Vagina (tissue), 2 donors: ENCODE measurements around the gene PPFIBP1. TPM values are rescaled to one million over a fixed set of nuclear protein-coding genes. Genes with fewer than 3 reads are reported as not detected.

Source experiments
- DNase-seq, 2 donors: peaks; one replicate each; pipeline ENCODE4 v3.0.0-alpha.2; 2017; ENCODE audit errors: extremely low spot score in 2 of 2
- H3K27ac ChIP-seq: fragments of 200-600 bp; sonication (generic); one replicate; pipeline ENCODE4 v1.5.1; 2019
- H3K27me3 ChIP-seq: fragments of 200-600 bp; sonication (generic); one replicate; pipeline ENCODE4 v1.5.1; 2019
- H3K36me3 ChIP-seq, 2 donors: fragments of 200-600 bp; sonication (generic); one replicate each; pipeline ENCODE4 v1.5.1; 2017 to 2019
- H3K4me1 ChIP-seq: fragments of 200-600 bp; sonication (generic); one replicate; pipeline ENCODE4 v1.5.1; 2019
- H3K4me3 ChIP-seq, 2 donors: fragments of 200-600 bp; sonication (generic); 1 replicate in 1 of 2; 2 replicates in 1 of 2; pipeline ENCODE4 v1.5.1; 2016 to 2019
- H3K9me3 ChIP-seq: fragments of 200-600 bp; sonication (generic); one replicate; pipeline ENCODE4 v1.5.1; 2019
- CTCF ChIP-seq, 3 experiments: fragments of 450-650 bp in 2 of 3; fragments of 200-600 bp in 1 of 3; sonication (generic) in 1 of 3; IDR thresholded peaks; one replicate each; pipeline ENCODE4 v1.5.1; 2017 to 2019; ENCODE audit warnings: antibody characterized with exemption in 3 of 3, mild to moderate bottlenecking in 2 of 3, moderate library complexity in 2 of 3
- POLR2A ChIP-seq, 2 donors: fragments of 450-650 bp; IDR thresholded peaks; one replicate each; pipeline ENCODE4 v1.6.1; 2017; ENCODE audit warnings: antibody characterized with exemption in 2 of 2, mild to moderate bottlenecking in 2 of 2, moderate library complexity in 2 of 2
- POLR2AphosphoS5 ChIP-seq, 2 donors: sonication (generic); formaldehyde crosslinking; IDR thresholded peaks; one replicate each; pipeline ENCODE4 v1.9.0; 2017; ENCODE audit warnings: antibody characterized with exemption in 2 of 2, mild to moderate bottlenecking in 2 of 2, low read depth in 1 of 2; ENCODE audit not compliant: insufficient read depth in 1 of 2
- intact Hi-C: fragments of 100-400 bp; cut with DNase I; formaldehyde crosslinking; loops from one replicate; pipeline ENCODE4 v1.15.1; 2023
- total RNA-seq: library from RNA; depleted of rRNA; stranded (reverse); fragments of >200 nt; gene quantifications from one replicate; pipeline ENCODE4 v1.2.3, GENCODE V29; 2016

The PPFIBP1 gene
- total RNA-seq, 1 donor from 2014 or later = 101 TPM

GRCh38 chr12:27547592-27547991, 23.6 kb downstream of the PPFIBP1 start:
- no peaks in the 10 kb centered on the region for H3K9me3 ChIP-seq
- no peak overlapping the region for H3K4me3 ChIP-seq
- no peak for DNase-seq
- H3K4me1 ChIP-seq = peaks cover 85% of the 10 kb centered on the region
- no peak overlapping the region for H3K27ac ChIP-seq
- no peaks in the 10 kb centered on the region for H3K27me3 ChIP-seq
- no peak for TF ChIP-seq POLR2AphosphoS5 (IDR thresholded peaks at IDR 0.05; ENCODE audit: insufficient read depth in 1 of 2, low read depth in 1 of 2)
- TF ChIP-seq CTCF (IDR thresholded peaks at IDR 0.05) = no peak
- no peak for TF ChIP-seq POLR2A (IDR thresholded peaks at IDR 0.05)
- H3K36me3 ChIP-seq = no peaks in the 10 kb centered on the region
- intact Hi-C loops = loop anchor here (2.0 kb wide), 1 partner anchor 19 kb away; no protein-coding TSS in a partner anchor

- TF ChIP-seq POLR2AphosphoS5 (IDR thresholded peaks at IDR 0.05; ENCODE audit: insufficient read depth in 1 of 2, low read depth in 1 of 2) (no peak), CTCF (IDR thresholded peaks at IDR 0.05) (no peak), POLR2A (IDR thresholded peaks at IDR 0.05) (no peak)
- intact Hi-C loops = no loop called here
- H3K27me3 ChIP-seq = no peaks in the 10 kb centered on the region
- no peak overlapping the region for H3K4me3 ChIP-seq
- no peak for DNase-seq
- H3K27ac ChIP-seq = peak overlapping the region; percentile 72
- H3K36me3 ChIP-seq = no peaks in the 10 kb centered on the region
- peaks cover 85% of the 10 kb centered on the region for H3K4me1 ChIP-seq
- no peaks in the 10 kb centered on the region for H3K9me3 ChIP-seq
Measured at GRCh38 chr12:27548301-27549199, 24.5 kb downstream of the PPFIBP1 start.

- no peak for DNase-seq
- Histone ChIP-seq H3K36me3 (no peaks in the 10 kb centered on the region), H3K4me3 (no peak overlapping the region), H3K27ac (peak overlapping the region; percentile 72), H3K9me3 (no peaks in the 10 kb centered on the region), H3K27me3 (no peaks in the 10 kb centered on the region), H3K4me1 (peaks cover 90% of the 10 kb centered on the region)
- no peak for TF ChIP-seq CTCF (IDR thresholded peaks at IDR 0.05)
- TF ChIP-seq POLR2AphosphoS5 (IDR thresholded peaks at IDR 0.05; ENCODE audit: insufficient read depth in 1 of 2, low read depth in 1 of 2) = no peak
- TF ChIP-seq POLR2A (IDR thresholded peaks at IDR 0.05) = no peak
- intact Hi-C loops = no loop called here
Measured at GRCh38 chr12:27549236-27549800, 25.3 kb downstream of the PPFIBP1 start.

- peak overlapping the region; percentile 72 for H3K27ac ChIP-seq
- no peaks in the 10 kb centered on the region for H3K9me3 ChIP-seq
- intact Hi-C loops = no loop called here
- peak in 1 of 2 donors; percentile 97 for DNase-seq
- no peak overlapping the region for H3K4me3 ChIP-seq
- no peaks in the 10 kb centered on the region for H3K27me3 ChIP-seq
- TF ChIP-seq CTCF (IDR thresholded peaks at IDR 0.05) = no peak
- TF ChIP-seq POLR2AphosphoS5 (IDR thresholded peaks at IDR 0.05; ENCODE audit: insufficient read depth in 1 of 2, low read depth in 1 of 2) = peak; percentile 52 to 67
- no peak for TF ChIP-seq POLR2A (IDR thresholded peaks at IDR 0.05)
- H3K36me3 ChIP-seq = no peaks in the 10 kb centered on the region
- H3K4me1 ChIP-seq = peaks cover 96% of the 10 kb centered on the region
Measured at GRCh38 chr12:27549801-27550652, 26.0 kb downstream of the PPFIBP1 start.
